ENCODE data around the gene TNKS1BP1. TPM values are rescaled to one million over a fixed set of nuclear protein-coding genes. Genes with fewer than 3 reads are reported as not detected.

TNKS1BP1 gene
- total and polyA plus RNA-seq, 2 donors, result 22.8 to 237 TPM

DNA sequence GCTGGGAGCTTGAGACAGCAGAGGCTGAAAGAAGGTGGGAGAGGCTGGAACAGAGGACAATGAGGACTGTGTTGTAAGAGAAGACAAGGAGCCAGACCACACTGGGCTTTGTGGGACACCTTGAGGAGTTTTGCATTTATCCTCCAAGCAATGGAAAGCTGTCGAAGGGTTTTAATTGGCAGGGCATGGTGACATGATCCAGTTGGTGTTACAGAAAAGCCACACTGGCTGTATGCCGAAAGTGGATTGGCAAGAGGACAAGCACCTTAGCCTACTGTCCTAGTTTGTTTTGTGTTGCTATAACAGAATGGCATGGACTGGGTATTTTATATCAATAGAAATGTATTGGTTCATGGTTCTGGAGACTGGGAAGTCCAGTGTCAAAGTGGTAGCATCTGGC is 73.7 kb downstream of the TNKS1BP1 start:
- Histone ChIP-seq H3K27me3 (ENCODE audit: control insufficient read depth in 2 of 2, insufficient read depth in 1 of 2, low read length in 1 of 2) (no peaks in the 10 kb centered on the region), H3K9me3 (ENCODE audit: control insufficient read depth in 2 of 2, insufficient read depth in 1 of 2, low read length in 1 of 2) (no peaks in the 10 kb centered on the region), H3K4me3 (ENCODE audit: low read length in 2 of 2) (no peak overlapping the region), H3K36me3 (ENCODE audit: control insufficient read depth in 2 of 2, insufficient read depth in 2 of 2, low read length in 1 of 2) (no peaks in the 10 kb centered on the region), H3K27ac (ENCODE audit: low read depth in 1 of 2, low read length in 1 of 2) (no peak overlapping the region), H3K4me1 (ENCODE audit: control insufficient read depth in 2 of 2, insufficient read depth in 2 of 2, low read length in 2 of 2) (no peaks in the 10 kb centered on the region)
- DNase-seq (ENCODE audit: low read depth in 6 of 9, low spot score in 9 of 9), result no peak
- WGBS, result 91% methylated on average over 2 of the region's 2 CpGs

Other genes with a start within 250 kb of the TNKS1BP1 start
- gene LRRC55, start 143.0 kb downstream of the TNKS1BP1 start, total RNA-seq, result 2.0 TPM
- 0.25 TPM for gene LRRC55, start 143.0 kb downstream of the TNKS1BP1 start, polyA plus RNA-seq
- 8.7 TPM for gene APLNR, start 87.7 kb downstream of the TNKS1BP1 start, total RNA-seq
- gene APLNR, start 87.7 kb downstream of the TNKS1BP1 start, polyA plus RNA-seq, result 1.2 TPM
- gene SSRP1, start 10.9 kb upstream of the TNKS1BP1 start, total RNA-seq, result 110 TPM
- 48.8 TPM for gene SSRP1, start 10.9 kb upstream of the TNKS1BP1 start, polyA plus RNA-seq
- 0.76 TPM for gene P2RX3, start 13.4 kb upstream of the TNKS1BP1 start, total RNA-seq
- 0.02 TPM for gene P2RX3, start 13.4 kb upstream of the TNKS1BP1 start, polyA plus RNA-seq
- gene PRG3, start 56.2 kb upstream of the TNKS1BP1 start, total RNA-seq, result 83.9 TPM
- 2.5 TPM for gene PRG3, start 56.2 kb upstream of the TNKS1BP1 start, polyA plus RNA-seq
- gene PRG2, start 65.7 kb upstream of the TNKS1BP1 start, total RNA-seq, result 212 TPM
- gene PRG2, start 65.7 kb upstream of the TNKS1BP1 start, polyA plus RNA-seq, result 14.6 TPM
- gene SLC43A3, start 102.2 kb upstream of the TNKS1BP1 start, total RNA-seq, result 17.8 TPM
- gene SLC43A3, start 102.2 kb upstream of the TNKS1BP1 start, polyA plus RNA-seq, result 28.7 TPM
- 0.42 TPM for gene RTN4RL2, start 135.6 kb upstream of the TNKS1BP1 start, total RNA-seq
- gene RTN4RL2, start 135.6 kb upstream of the TNKS1BP1 start, polyA plus RNA-seq, result 1.4 TPM
- gene SLC43A1, start 190.8 kb upstream of the TNKS1BP1 start, total RNA-seq, result 2.3 TPM
- gene SLC43A1, start 190.8 kb upstream of the TNKS1BP1 start, polyA plus RNA-seq, result 5.1 TPM
- 46.3 TPM for gene TIMM10, start 205.8 kb upstream of the TNKS1BP1 start, total RNA-seq
- 49.3 TPM for gene TIMM10, start 205.8 kb upstream of the TNKS1BP1 start, polyA plus RNA-seq
- 0.05 TPM for gene SMTNL1, start 212.6 kb upstream of the TNKS1BP1 start, total RNA-seq
- gene SMTNL1, start 212.6 kb upstream of the TNKS1BP1 start, polyA plus RNA-seq, result 0.05 TPM
- 119 TPM for gene UBE2L6, start 242.7 kb upstream of the TNKS1BP1 start, total RNA-seq
- gene UBE2L6, start 242.7 kb upstream of the TNKS1BP1 start, polyA plus RNA-seq, result 98.7 TPM